OCI-LY7 (cell line): ENCODE data around the gene CRP. TPM values are rescaled to one million over a fixed set of nuclear protein-coding genes. Genes with fewer than 3 reads are reported as not detected.

Experiments used
- BruUV-seq: library from RNA; stranded (reverse); fragments of 400-500 nt; replicated peaks from 2 replicates; lab custom pipeline; 2021; lab: Mats Ljungman, UMichigan
- CTCF ChIA-PET: fragments of 300-600 bp; sonication (Branson Sonifier 250); formaldehyde crosslinking; loops from one replicate; lab custom pipeline; 2022; ENCODE audit warnings: antibody characterized with exemption; ENCODE audit not compliant: unreplicated experiment; lab: Charles Lee
- POLR2A ChIA-PET: fragments of 300-600 bp; sonication (Branson Sonifier 250); formaldehyde crosslinking; loops from one replicate; lab custom pipeline; 2022; ENCODE audit warnings: antibody characterized with exemption; lab: Charles Lee
- DNase-seq: peaks from one replicate; pipeline ENCODE4 v3.0.0-alpha.2; 2015; ENCODE audit warnings: low spot score
- H2AFZ ChIP-seq: fragments of 200-600 bp; sonication (generic), shearing (Covaris generic); 2 replicates; pipeline ENCODE4 v1.6.1; 2014; ENCODE audit warnings: mild to moderate bottlenecking, antibody characterized with exemption, low read length, moderate library complexity
- H3K27ac ChIP-seq: fragments of 200-600 bp; sonication (generic); 2 replicates; pipeline ENCODE4 v1.5.1; 2014; ENCODE audit warnings: mixed run types, low read depth, mild to moderate bottlenecking, moderate library complexity, low read length, inconsistent platforms; ENCODE audit not compliant: poor library complexity, severe bottlenecking
- H3K36me3 ChIP-seq: fragments of 200-600 bp; sonication (generic); 2 replicates; pipeline ENCODE4 v1.6.1; 2014; ENCODE audit warnings: mild to moderate bottlenecking, antibody characterized with exemption, low read length, moderate library complexity, mixed read lengths; ENCODE audit not compliant: insufficient read depth
- H3K4me1 ChIP-seq: fragments of 200-600 bp; sonication (generic); 2 replicates; pipeline ENCODE4 v1.5.1; 2014; ENCODE audit warnings: mild to moderate bottlenecking, low read length; ENCODE audit not compliant: insufficient read depth, poor library complexity, severe bottlenecking
- H3K4me2 ChIP-seq: fragments of 200-600 bp; sonication (generic); 2 replicates; pipeline ENCODE4 v1.6.1; 2014; ENCODE audit warnings: mild to moderate bottlenecking, low read length
- H3K4me3 ChIP-seq: fragments of 200-600 bp; sonication (generic); 2 replicates; pipeline ENCODE4 v1.5.1; 2014; ENCODE audit warnings: mild to moderate bottlenecking, low read depth, low read length; ENCODE audit not compliant: poor library complexity, severe bottlenecking
- H3K79me2 ChIP-seq: fragments of 200-600 bp; sonication (generic); 2 replicates; pipeline ENCODE4 v1.6.1; 2016; ENCODE audit warnings: low read depth, mild to moderate bottlenecking, low read length, moderate library complexity, mixed read lengths; ENCODE audit not compliant: insufficient read depth
- H3K9me2 ChIP-seq: fragments of 200-600 bp; sonication (generic); 2 replicates; pipeline ENCODE4 v1.6.1; 2016; ENCODE audit warnings: mild to moderate bottlenecking, low read length, mixed read lengths; ENCODE audit not compliant: insufficient read depth
- H3K9me3 ChIP-seq: fragments of 200-600 bp; sonication (generic); 2 replicates; pipeline ENCODE4 v1.6.1; 2014; ENCODE audit warnings: mild to moderate bottlenecking, mixed run types, low read length, mixed read lengths
- H4K20me1 ChIP-seq: fragments of 200-600 bp; sonication (generic); 2 replicates; pipeline ENCODE4 v1.6.1; 2014; ENCODE audit warnings: mild to moderate bottlenecking, antibody characterized with exemption, low read length, moderate library complexity, mixed read lengths; ENCODE audit not compliant: insufficient read depth
- EZH2phosphoT487 ChIP-seq: fragments of 200-600 bp; sonication (generic); IDR thresholded peaks from 2 replicates; pipeline ENCODE4 v1.6.1; 2018; ENCODE audit warnings: low read depth, borderline replicate concordance, mild to moderate bottlenecking, mixed run types, antibody characterized with exemption, low read length, moderate library complexity, mixed read lengths
- intact Hi-C: fragments of 100-400 bp; cut with micrococcal nuclease; formaldehyde crosslinking; loops from one replicate; pipeline ENCODE4 v1.10.0; 2022; ENCODE audit not compliant: unreplicated experiment
- total RNA-seq, 2 experiments: library from RNA; depleted of rRNA in 1 of 2; stranded (reverse); fragments of >200 nt in 1 of 2; shearing (Covaris generic) in 1 of 2; gene quantifications; 2 replicates each; pipeline ENCODE4 v1.2.3, GENCODE V29; 2014 to 2022
- TF ChIP-seq, protein P1 (sequence below): fragments of 200-600 bp; sonication (generic); conservative IDR thresholded peaks from 2 replicates; pipeline ENCODE4 v1.5.1; 2014; ENCODE audit warnings: mild to moderate bottlenecking, antibody characterized with exemption, low read length, moderate library complexity, mixed read lengths

Gene CRP
- total RNA-seq, 2 experiments from 2014 or later = not detected

DNA sequence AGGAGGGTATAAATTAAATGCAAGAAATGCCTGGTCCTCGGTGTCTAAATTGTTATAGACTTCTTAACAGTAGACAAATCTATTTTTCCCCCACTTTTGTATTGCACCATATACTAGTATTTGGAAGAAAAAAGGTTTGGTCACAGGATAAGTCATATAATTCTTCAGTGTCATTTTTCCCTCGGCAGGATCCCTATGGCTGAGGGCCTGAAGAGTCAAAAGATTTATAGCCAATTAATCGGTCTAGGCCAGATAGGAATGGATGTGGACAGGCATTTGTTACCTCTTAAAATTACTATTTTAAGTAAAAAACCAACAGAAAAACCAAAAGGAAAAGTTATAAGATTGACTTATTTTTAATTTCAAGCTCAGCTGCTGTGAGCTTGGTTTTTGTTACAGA is 45.6 kb downstream of the CRP start:
- Histone ChIP-seq H4K20me1 (no peaks in the 10 kb centered on the region), H3K4me3 (no peak overlapping the region), H3K79me2 (no peaks in the 10 kb centered on the region), H3K27ac (no peak overlapping the region), H3K4me2 (no peak overlapping the region), H3K4me1 (no peaks in the 10 kb centered on the region), H3K36me3 (no peaks in the 10 kb centered on the region), H2AFZ (no peak overlapping the region), H3K9me3 (no peaks in the 10 kb centered on the region), H3K9me2 (no peaks in the 10 kb centered on the region)
- ChIA-PET POLR2A (no interaction called here), CTCF (no interaction called here)
- no peak for DNase-seq
- BruUV-seq = no TSS peak
- intact Hi-C loops = no loop called here
- TF ChIP-seq, protein P1, sequence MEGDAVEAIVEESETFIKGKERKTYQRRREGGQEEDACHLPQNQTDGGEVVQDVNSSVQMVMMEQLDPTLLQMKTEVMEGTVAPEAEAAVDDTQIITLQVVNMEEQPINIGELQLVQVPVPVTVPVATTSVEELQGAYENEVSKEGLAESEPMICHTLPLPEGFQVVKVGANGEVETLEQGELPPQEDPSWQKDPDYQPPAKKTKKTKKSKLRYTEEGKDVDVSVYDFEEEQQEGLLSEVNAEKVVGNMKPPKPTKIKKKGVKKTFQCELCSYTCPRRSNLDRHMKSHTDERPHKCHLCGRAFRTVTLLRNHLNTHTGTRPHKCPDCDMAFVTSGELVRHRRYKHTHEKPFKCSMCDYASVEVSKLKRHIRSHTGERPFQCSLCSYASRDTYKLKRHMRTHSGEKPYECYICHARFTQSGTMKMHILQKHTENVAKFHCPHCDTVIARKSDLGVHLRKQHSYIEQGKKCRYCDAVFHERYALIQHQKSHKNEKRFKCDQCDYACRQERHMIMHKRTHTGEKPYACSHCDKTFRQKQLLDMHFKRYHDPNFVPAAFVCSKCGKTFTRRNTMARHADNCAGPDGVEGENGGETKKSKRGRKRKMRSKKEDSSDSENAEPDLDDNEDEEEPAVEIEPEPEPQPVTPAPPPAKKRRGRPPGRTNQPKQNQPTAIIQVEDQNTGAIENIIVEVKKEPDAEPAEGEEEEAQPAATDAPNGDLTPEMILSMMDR = no peak
- TF ChIP-seq EZH2phosphoT487 = no peak

DNA sequence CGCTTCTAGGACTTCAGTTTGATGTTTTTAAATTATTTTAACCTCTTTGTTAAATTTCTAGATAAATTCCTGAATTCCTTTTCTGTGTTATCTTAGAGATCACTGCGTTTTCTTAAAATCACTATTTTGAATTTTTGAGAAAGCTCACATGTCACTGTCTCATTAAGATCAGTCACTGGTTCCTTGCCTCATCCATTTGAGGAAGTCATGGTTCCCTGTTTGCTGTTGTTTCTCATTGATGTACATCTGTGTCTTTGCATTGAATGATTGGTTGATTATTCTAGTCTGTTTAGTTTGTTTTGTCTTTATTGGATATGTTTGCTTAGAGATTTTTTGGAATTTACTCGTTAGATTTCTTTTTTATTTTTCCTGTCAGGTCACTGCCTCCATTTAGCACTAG is 50.1 kb downstream of the CRP start:
- H3K4me3 ChIP-seq = no peak overlapping the region
- no peaks in the 10 kb centered on the region for H3K36me3 ChIP-seq
- no peaks in the 10 kb centered on the region for H3K9me3 ChIP-seq
- no peak overlapping the region for H3K27ac ChIP-seq
- DNase-seq = no peak
- ChIA-PET POLR2A (interaction anchor here (0.7 kb wide), 1 partner anchor 46 kb away, joined by 4 read pairs; no protein-coding TSS in a partner anchor), CTCF (no interaction called here)
- intact Hi-C loops = no loop called here
- no peaks in the 10 kb centered on the region for H4K20me1 ChIP-seq
- TF ChIP-seq, protein P1 = no peak
- TF ChIP-seq EZH2phosphoT487 = no peak
- no peaks in the 10 kb centered on the region for H3K9me2 ChIP-seq
- no peaks in the 10 kb centered on the region for H3K4me1 ChIP-seq
- no peak overlapping the region for H2AFZ ChIP-seq
- H3K79me2 ChIP-seq = no peaks in the 10 kb centered on the region
- no peak overlapping the region for H3K4me2 ChIP-seq
- BruUV-seq = no TSS peak

- intact Hi-C loops = no loop called here
- POLR2A ChIA-PET = no interaction called here
- no peak overlapping the region for H2AFZ ChIP-seq
- no peaks in the 10 kb centered on the region for H3K36me3 ChIP-seq
- TF ChIP-seq EZH2phosphoT487 = no peak
- TF ChIP-seq, protein P1 = no peak
- no peaks in the 10 kb centered on the region for H3K4me1 ChIP-seq
- no peak overlapping the region for H3K27ac ChIP-seq
- BruUV-seq = no TSS peak
- H3K4me2 ChIP-seq = no peak overlapping the region
- CTCF ChIA-PET = no interaction called here
- no peak overlapping the region for H3K4me3 ChIP-seq
- no peaks in the 10 kb centered on the region for H3K9me3 ChIP-seq
- no peaks in the 10 kb centered on the region for H3K9me2 ChIP-seq
- no peak for DNase-seq
- H4K20me1 ChIP-seq = no peaks in the 10 kb centered on the region
- no peaks in the 10 kb centered on the region for H3K79me2 ChIP-seq
These were observed 50.8 kb downstream of the CRP start for GRCh38 chr1:159663552-159663951.

Other genes starting within 250 kb of the CRP start
- not detected in 2 replicates for gene OR10J5, start 178.6 kb downstream of the CRP start, total RNA-seq (2014; rRNA removed; shearing (Covaris generic))
- not detected in 2 replicates for gene OR10J5, start 178.6 kb downstream of the CRP start, total RNA-seq (2022)
- not detected in 2 replicates for gene APCS, start 126.8 kb downstream of the CRP start, total RNA-seq (2014; rRNA removed; shearing (Covaris generic))
- gene APCS, start 126.8 kb downstream of the CRP start, total RNA-seq (2022) = not detected in 2 replicates
- 1.2 and 3.7 TPM in 2 replicates for gene DUSP23, start 66.4 kb upstream of the CRP start, total RNA-seq (2014; rRNA removed; shearing (Covaris generic))
- 1.5 and 2.0 TPM in 2 replicates for gene DUSP23, start 66.4 kb upstream of the CRP start, total RNA-seq (2022)
- gene FCRL6, start 87.8 kb upstream of the CRP start, total RNA-seq (2014; rRNA removed; shearing (Covaris generic)) = not detected in 2 replicates
- gene FCRL6, start 87.8 kb upstream of the CRP start, total RNA-seq (2022) = not detected in 2 replicates
- not detected in 2 replicates for gene SLAMF8, start 112.3 kb upstream of the CRP start, total RNA-seq (2014; rRNA removed; shearing (Covaris generic))
- gene SLAMF8, start 112.3 kb upstream of the CRP start, total RNA-seq (2022) = not detected in 2 replicates
- gene VSIG8, start 148.1 kb upstream of the CRP start, total RNA-seq (2014; rRNA removed; shearing (Covaris generic)) = not detected in 2 replicates
- not detected in 2 replicates for gene VSIG8, start 148.1 kb upstream of the CRP start, total RNA-seq (2022)
- gene CFAP45, start 185.6 kb upstream of the CRP start, total RNA-seq (2014; rRNA removed; shearing (Covaris generic)) = 0.57 TPM in 1 of 2 replicates, not detected in the other
- gene CFAP45, start 185.6 kb upstream of the CRP start, total RNA-seq (2022) = 0.63 and 0.85 TPM in 2 replicates
- 193 and 260 TPM in 2 replicates for gene TAGLN2, start 210.9 kb upstream of the CRP start, total RNA-seq (2014; rRNA removed; shearing (Covaris generic))
- gene TAGLN2, start 210.9 kb upstream of the CRP start, total RNA-seq (2022) = 195 and 215 TPM in 2 replicates
- not detected in 2 replicates for gene IGSF9, start 231.0 kb upstream of the CRP start, total RNA-seq (2014; rRNA removed; shearing (Covaris generic))
- gene IGSF9, start 231.0 kb upstream of the CRP start, total RNA-seq (2022) = not detected in 2 replicates
- gene SLAMF9, start 239.6 kb upstream of the CRP start, total RNA-seq (2014; rRNA removed; shearing (Covaris generic)) = not detected in 2 replicates
- gene SLAMF9, start 239.6 kb upstream of the CRP start, total RNA-seq (2022) = not detected in 2 replicates